Measurements from ENCODE around the gene PMS1. TPM values are rescaled to one million over a fixed set of nuclear protein-coding genes. Genes with fewer than 3 reads are reported as not detected.
"Not testable (repeated sequence)": the region's sequence is repeated elsewhere in the genome, so short reads cannot be mapped to it uniquely, and the experiment has no call there.

PMS1 gene
- total RNA-seq, 2 experiments from 2014 or later, result 41.8 to 48.8 TPM

DNA sequence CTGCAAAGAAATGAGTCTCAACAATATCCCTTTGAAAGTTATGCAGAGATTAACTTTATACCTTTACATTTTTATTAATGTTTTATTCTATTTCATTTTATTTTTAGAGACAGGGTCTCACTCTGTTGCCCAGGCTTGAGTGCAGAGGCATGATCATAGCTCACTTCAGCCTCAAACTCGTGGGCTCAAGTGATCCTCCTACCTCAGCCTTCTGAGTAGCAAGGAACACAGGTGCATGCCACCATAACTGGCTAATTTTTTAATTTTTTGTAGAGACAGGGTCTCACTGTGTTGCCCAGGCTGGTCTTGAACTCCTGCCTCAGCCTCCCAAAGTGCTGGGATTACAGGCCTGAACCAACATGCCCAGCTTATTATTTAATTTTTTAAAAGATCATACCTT, 50.4 kb downstream of the PMS1 start:
- H3K27ac Mint-ChIP-seq, H3K4me1 Mint-ChIP-seq, H3K9me3 Mint-ChIP-seq: not testable (repeated sequence)

DNA sequence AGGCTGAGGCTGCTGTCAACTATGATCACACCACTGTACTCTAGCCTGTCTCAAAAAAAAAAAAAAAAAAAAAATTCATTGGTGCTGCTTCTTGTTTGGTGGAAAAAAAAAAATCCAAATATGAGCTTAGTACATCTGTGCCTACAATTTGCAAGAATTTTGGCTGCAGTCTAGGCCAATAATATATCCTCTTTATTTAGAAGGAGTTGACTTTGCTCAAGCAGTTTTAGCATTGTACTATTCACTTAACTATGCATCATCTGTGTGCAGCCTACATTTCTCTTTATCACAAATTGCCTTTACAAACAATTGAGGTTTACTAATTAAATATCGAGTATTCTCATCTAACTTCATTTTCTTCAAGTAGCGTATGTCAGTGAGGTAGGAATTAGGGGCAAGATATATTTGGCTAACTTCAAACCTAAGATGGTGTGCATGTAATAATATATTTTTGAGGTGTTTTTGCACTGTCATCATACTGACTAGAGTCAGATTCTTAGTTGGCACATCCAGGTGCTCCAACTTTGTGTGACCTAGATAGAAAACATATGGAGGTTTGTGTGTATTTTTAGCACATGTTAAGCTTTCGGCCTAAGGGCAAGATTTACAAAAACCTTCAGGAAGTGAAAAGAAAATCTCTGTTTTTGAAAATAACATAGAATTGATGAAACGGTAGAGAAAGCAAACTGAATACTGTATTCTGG, 51.8 kb downstream of the PMS1 start:
- Mint-ChIP-seq H3K27me3 (no peaks in the 10 kb centered on the region), H3K4me3 (no peak overlapping the region), H3K27ac (no peak overlapping the region), H3K9me3 (no peaks in the 10 kb centered on the region), H3K4me1 (peaks cover 6% of the 10 kb centered on the region), H3K36me3 (peaks cover 28% of the 10 kb centered on the region)
- no peak for DNase-seq

More for the DNA sequence above, 50.4 kb downstream of the PMS1 start:
- H3K27me3 Mint-ChIP-seq, H3K4me3 Mint-ChIP-seq, DNase-seq: not testable (repeated sequence)
- peaks cover 30% of the 10 kb centered on the region for H3K36me3 Mint-ChIP-seq

DNA sequence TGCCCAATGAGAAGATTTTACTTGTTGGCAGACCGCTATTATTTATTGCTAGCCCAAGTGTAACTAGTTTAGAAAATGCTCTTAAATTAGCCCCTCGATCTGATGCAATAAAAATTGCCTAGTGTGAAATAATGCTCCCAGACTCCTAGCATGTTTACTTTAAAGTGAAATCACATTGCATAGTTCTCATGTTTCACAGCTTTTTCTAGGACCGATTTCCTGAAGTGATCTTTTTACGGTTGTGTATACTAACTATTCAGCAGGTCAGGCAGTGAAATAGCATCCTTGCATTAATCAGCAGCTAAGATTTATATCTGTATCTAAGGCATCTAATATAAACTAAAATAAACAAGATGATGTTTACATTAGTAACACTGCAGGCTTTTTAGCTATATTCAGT, 52.4 kb downstream of the PMS1 start:
- Mint-ChIP-seq H3K9me3 (no peaks in the 10 kb centered on the region), H3K27ac (no peak overlapping the region)

DNA sequence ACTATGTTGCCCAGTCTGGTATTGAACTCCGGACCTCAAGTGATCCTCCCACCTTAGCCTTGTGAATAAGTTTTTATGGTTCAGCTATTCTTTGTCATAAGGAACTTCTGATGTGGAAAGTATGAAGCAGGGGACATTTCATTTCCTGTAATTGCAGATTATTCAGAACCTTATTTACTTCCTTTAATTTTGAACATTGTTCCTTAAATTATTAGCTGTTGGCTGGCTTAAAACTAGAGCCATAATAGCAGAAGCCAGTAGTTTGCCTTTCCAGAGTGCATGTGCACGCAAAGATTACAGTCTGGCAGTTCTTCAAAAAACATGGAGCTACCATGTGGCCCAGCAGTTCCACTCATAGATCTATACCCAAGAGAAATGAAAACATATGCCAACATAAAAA, 53.1 kb downstream of the PMS1 start:
- Mint-ChIP-seq H3K27me3 (no peaks in the 10 kb centered on the region), H3K27ac (peak overlapping the region; percentile 26), H3K9me3 (no peaks in the 10 kb centered on the region), H3K36me3 (peaks cover 34% of the 10 kb centered on the region), H3K4me1 (peaks cover 9% of the 10 kb centered on the region), H3K4me3 (no peak overlapping the region)
- DNase-seq, result no peak

More for the DNA sequence above, 52.4 kb downstream of the PMS1 start:
- no peak overlapping the region for H3K4me3 Mint-ChIP-seq
- peaks cover 28% of the 10 kb centered on the region for H3K36me3 Mint-ChIP-seq
- H3K4me1 Mint-ChIP-seq, result peaks cover 9% of the 10 kb centered on the region
- no peak for DNase-seq
- no peaks in the 10 kb centered on the region for H3K27me3 Mint-ChIP-seq

DNA sequence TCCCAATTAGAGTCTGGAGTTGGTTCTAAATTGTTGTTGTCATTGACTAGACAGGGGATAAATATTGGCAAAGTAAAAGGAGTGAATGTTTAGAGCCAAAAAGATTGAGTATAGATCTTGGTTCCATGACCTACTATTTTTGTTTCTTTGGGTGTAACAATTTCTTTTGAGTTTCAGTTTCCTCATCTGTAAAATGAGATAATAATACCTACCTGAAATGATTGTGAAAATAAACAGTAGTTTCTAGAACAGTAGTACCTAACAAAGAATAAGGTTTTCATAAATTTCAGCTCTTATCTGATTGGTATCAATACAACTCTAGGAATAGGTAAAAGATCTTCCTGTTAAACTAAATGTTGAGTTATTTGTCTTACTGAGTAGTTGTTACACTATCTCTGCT, 56.8 kb downstream of the PMS1 start:
- Mint-ChIP-seq H3K36me3 (peaks cover 37% of the 10 kb centered on the region), H3K27ac (no peak overlapping the region), H3K4me1 (peaks cover 9% of the 10 kb centered on the region), H3K27me3 (no peaks in the 10 kb centered on the region), H3K9me3 (no peaks in the 10 kb centered on the region), H3K4me3 (no peak overlapping the region)
- no peak for DNase-seq

DNA sequence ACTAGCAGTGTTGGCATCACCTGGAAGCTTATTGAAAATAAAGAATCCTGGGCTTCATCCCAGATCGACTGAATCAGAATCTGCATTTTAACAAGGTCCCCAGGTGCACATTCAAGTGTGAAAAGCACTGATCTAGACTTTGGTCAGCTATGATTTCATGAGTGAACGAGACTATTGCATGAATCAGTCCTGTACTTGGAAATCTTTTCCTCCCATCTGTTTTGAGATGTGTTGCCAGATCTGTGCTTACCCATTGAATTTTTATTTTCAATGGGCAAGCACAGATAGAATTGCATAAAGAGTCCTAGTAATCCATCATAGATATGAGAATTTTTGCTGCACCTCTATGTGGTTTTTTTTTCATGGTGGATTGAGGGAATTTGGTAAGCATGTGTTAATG, 64.0 kb downstream of the PMS1 start:
- H3K4me3 Mint-ChIP-seq, result no peak overlapping the region

DNA sequence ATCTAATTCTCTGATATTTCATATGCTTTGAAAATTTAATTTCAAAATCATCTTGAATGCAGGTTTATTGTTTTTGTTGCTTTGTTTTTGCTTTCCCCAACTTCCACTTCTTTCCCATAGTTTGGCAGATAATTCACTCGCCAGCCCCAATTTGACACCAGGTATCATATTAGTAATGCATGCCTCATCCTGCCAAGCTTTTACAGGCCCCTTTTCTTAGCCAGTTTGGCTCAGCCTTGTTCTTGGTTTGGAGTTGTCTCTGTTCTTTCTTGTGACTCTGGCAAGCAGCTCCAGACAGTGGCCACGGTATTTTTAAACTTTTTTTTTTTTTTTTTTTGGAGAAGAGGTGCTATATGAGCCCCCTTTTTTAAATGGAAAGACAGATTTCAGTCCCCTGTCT, 65.3 kb downstream of the PMS1 start:
- peaks cover 3% of the 10 kb centered on the region for H3K4me1 Mint-ChIP-seq
- DNase-seq, result no peak
- H3K9me3 Mint-ChIP-seq, result no peaks in the 10 kb centered on the region
- H3K4me3 Mint-ChIP-seq, result no peak overlapping the region
- H3K36me3 Mint-ChIP-seq, result peaks cover 24% of the 10 kb centered on the region
- no peaks in the 10 kb centered on the region for H3K27me3 Mint-ChIP-seq
- no peak overlapping the region for H3K27ac Mint-ChIP-seq

More for the DNA sequence above, 64.0 kb downstream of the PMS1 start:
- Mint-ChIP-seq H3K27me3 (no peaks in the 10 kb centered on the region), H3K27ac (no peak overlapping the region), H3K9me3 (no peaks in the 10 kb centered on the region), H3K4me1 (no peaks in the 10 kb centered on the region), H3K36me3 (peaks cover 23% of the 10 kb centered on the region)
- DNase-seq, result no peak

DNA sequence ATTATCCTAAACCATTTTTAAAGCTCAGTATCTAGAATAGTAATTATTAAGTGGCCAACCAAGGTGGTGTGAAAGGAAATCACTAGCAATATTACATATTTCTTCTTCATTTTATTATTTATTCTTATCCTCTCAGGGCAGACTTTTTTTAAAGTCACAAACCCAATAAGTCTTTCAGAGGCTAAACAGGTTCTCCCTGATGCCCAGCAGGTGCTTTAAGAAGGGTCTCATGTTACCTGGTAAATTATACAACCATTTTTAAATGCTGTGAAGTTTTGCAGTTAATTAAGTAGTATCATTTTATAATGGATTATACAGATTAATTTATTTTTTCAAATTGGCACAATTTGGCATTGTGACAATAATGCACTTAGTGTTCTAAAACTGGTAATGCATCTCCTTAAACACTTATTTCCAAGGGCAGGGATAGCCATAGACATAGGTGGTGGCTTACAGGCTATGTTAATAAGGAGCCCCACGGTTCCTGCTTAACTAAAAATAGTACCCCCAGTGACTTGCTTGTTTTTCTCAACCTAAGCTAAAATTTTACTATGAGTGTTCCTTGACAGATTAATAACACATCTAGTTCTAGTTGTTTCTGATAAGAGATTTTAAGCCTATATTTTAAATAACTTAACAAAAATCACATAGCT, 67.0 kb downstream of the PMS1 start:
- Mint-ChIP-seq H3K27ac (no peak overlapping the region), H3K9me3 (no peaks in the 10 kb centered on the region), H3K27me3 (no peaks in the 10 kb centered on the region), H3K4me1 (peaks cover 4% of the 10 kb centered on the region), H3K4me3 (no peak overlapping the region), H3K36me3 (peaks cover 30% of the 10 kb centered on the region)
- DNase-seq, result no peak

DNA sequence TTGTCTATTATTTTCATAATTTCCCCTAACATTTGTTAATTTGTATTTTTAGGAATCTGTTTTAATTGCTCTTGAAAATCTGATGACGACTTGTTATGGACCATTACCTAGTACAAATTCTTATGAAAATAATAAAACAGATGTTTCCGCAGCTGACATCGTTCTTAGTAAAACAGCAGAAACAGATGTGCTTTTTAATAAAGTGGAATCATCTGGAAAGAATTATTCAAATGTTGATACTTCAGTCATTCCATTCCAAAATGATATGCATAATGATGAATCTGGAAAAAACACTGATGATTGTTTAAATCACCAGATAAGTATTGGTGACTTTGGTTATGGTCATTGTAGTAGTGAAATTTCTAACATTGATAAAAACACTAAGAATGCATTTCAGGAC, 69.9 kb downstream of the PMS1 start:
- no peak for DNase-seq
- H3K27me3 Mint-ChIP-seq, result no peaks in the 10 kb centered on the region
- H3K36me3 Mint-ChIP-seq, result peaks cover 32% of the 10 kb centered on the region
- no peaks in the 10 kb centered on the region for H3K9me3 Mint-ChIP-seq
- H3K4me3 Mint-ChIP-seq, result no peak overlapping the region
- peaks cover 5% of the 10 kb centered on the region for H3K4me1 Mint-ChIP-seq
- H3K27ac Mint-ChIP-seq, result no peak overlapping the region

DNA sequence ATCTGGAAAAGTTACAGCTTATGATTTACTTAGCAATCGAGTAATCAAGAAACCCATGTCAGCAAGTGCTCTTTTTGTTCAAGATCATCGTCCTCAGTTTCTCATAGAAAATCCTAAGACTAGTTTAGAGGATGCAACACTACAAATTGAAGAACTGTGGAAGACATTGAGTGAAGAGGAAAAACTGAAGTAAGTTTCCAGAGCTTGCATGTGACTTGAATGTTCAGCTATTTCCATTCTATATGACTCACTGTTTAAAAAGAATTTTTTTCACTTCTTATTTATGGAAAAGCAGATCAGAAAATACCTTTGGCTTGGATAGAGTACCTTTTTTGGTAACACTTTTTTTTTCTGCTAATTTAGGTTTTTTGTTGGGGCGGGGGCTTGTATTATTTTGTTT, 70.7 kb downstream of the PMS1 start:
- Mint-ChIP-seq H3K4me1 (peaks cover 5% of the 10 kb centered on the region), H3K9me3 (no peaks in the 10 kb centered on the region), H3K27me3 (no peaks in the 10 kb centered on the region)

DNA sequence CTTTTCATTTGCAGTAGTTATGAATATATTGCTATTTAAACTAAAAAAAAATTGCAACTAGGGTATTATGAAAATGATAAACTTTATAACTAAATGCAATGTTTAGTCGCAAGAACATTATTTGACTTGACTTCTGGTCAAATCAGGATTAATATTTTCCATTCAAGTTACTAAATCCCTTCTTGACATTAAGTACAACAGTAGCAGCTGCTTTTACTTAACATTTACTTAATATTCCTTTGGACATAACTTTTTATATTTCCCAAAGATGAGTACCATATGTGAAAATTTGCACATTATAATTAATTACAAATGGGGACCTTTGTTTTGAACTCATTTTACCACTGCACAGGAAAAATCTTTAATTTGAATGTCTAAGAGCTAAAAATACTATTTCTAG, 74.0 kb downstream of the PMS1 start:
- Mint-ChIP-seq H3K9me3 (no peaks in the 10 kb centered on the region), H3K36me3 (peaks cover 47% of the 10 kb centered on the region), H3K4me1 (peaks cover 7% of the 10 kb centered on the region), H3K4me3 (no peak overlapping the region), H3K27ac (no peak overlapping the region), H3K27me3 (no peaks in the 10 kb centered on the region)
- DNase-seq, result no peak

More for the DNA sequence above, 70.7 kb downstream of the PMS1 start:
- Mint-ChIP-seq H3K27ac (no peak overlapping the region), H3K4me3 (no peak overlapping the region), H3K36me3 (peaks cover 31% of the 10 kb centered on the region)
- no peak for DNase-seq

DNA sequence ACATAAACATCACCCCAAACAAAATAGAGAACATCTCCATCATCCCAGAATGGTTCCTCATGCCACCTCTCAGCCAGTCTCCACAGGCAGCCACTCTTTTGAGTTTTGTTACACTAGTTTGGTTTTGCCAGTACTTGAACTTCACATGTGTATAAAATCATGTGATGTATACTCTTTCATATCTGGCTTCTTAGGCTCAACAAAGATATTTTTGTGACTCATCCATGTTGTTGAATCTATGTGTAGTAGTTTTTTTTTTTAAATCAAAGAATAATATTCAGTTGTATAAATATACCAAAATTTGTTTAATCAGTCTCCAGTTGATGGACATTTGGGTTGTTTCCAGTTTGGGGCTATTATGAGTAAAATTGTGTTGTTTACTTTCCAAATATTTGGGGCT, 75.9 kb downstream of the PMS1 start:
- Mint-ChIP-seq H3K36me3 (peaks cover 40% of the 10 kb centered on the region), H3K4me3 (no peak overlapping the region), H3K27ac (no peak overlapping the region), H3K27me3 (no peaks in the 10 kb centered on the region), H3K4me1 (peaks cover 4% of the 10 kb centered on the region), H3K9me3 (no peaks in the 10 kb centered on the region)
- DNase-seq, result no peak

DNA sequence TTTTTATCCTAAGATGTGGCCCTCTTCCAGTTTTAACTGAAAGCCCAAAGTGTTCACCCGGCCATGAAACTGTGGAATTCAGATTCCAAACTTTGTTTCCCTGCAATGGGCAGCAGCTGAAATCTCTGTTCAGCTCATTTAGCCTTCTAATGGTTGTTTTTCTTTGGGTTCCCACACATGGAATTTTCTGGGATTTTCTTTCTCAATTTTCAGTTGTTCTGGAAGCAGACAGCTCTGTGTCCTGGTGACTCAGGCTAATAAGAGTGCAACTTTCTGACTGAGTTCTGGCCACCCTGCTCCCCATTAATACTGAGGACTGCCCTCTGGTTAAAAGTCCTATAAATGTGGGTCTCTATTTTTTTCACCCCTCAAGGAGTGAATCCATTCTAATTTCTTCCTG, 78.5 kb downstream of the PMS1 start:
- Mint-ChIP-seq H3K36me3 (peaks cover 33% of the 10 kb centered on the region), H3K27ac (no peak overlapping the region), H3K4me1 (peaks cover 2% of the 10 kb centered on the region), H3K27me3 (no peaks in the 10 kb centered on the region), H3K9me3 (no peaks in the 10 kb centered on the region), H3K4me3 (no peak overlapping the region)
- DNase-seq, result no peak

DNA sequence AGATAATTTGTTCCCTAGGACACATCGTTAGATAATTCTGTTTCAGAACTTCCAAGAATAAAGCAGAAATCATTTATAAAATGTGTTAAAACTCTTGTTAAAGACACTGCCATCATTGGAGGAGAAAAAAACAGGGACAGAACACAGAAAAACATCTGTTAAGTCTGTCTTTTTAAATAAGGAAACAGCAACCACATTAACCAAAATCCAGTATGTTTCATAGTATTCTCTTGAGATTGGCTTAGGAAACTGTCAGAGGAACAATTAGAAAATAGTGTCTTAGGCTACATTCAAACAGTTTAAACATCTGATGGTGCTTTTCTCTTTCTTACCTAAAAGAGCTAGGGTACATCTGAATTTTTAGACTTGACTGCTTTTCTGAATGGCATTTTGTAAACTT, 81.6 kb downstream of the PMS1 start:
- Mint-ChIP-seq H3K4me1 (no peaks in the 10 kb centered on the region), H3K4me3 (no peak overlapping the region), H3K36me3 (peaks cover 27% of the 10 kb centered on the region), H3K27ac (no peak overlapping the region), H3K27me3 (no peaks in the 10 kb centered on the region), H3K9me3 (no peaks in the 10 kb centered on the region)
- no peak for DNase-seq

DNA sequence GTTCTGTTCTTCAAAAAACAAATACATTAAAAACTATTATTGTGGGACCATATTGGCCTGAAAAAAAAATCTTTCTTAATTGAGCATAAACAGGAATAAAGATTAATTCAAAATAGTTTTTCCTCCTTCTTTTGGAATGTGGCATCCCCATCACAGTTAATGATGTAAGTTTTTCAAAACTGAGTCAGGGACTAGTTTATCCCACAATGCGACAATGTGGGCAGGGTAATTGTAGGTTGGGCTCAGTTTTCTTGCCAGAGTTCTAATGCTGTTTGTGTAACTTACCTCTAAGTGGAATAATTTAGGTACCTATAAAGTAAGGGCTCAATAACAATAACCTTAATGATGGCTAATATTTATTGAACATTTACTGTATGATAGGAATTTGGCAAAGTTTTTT, 82.0 kb downstream of the PMS1 start:
- no peaks in the 10 kb centered on the region for H3K9me3 Mint-ChIP-seq

DNA sequence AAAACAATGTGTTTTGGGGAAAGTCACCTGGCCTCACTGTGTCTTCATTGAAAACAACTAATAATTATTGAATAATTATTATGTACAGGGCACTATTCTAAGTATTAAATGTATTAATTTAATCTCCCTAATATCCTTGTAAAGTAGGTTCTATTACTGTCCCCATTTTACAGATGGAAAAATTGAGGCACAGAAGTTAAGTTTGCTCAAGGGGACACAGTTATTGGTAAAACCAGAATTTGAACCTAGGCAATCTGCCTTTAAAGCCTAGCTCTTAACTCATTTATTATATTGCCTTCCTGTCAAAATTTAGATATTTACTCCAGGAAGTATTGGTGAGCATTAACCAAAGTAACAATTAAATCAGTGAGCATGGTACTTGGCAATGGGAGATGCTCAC, 84.6 kb downstream of the PMS1 start:
- Mint-ChIP-seq H3K4me3 (no peak overlapping the region), H3K27ac (no peak overlapping the region), H3K9me3 (no peaks in the 10 kb centered on the region), H3K27me3 (no peaks in the 10 kb centered on the region), H3K36me3 (peaks cover 21% of the 10 kb centered on the region), H3K4me1 (no peaks in the 10 kb centered on the region)
- DNase-seq, result no peak

More for the DNA sequence above, 82.0 kb downstream of the PMS1 start:
- peaks cover 27% of the 10 kb centered on the region for H3K36me3 Mint-ChIP-seq
- no peak overlapping the region for H3K27ac Mint-ChIP-seq
- H3K4me1 Mint-ChIP-seq, result no peaks in the 10 kb centered on the region
- no peak for DNase-seq
- H3K27me3 Mint-ChIP-seq, result no peaks in the 10 kb centered on the region
- no peak overlapping the region for H3K4me3 Mint-ChIP-seq
